ENCODE results near the gene GOLM1. TPM values are rescaled to one million over a fixed set of nuclear protein-coding genes. Genes with fewer than 3 reads are reported as not detected.
"Not testable (repeated sequence)": the region's sequence is repeated elsewhere in the genome, so short reads cannot be mapped to it uniquely, and the experiment has no call there.

The GOLM1 gene
- polyA plus RNA-seq, 5 donors, result 92.3 to 116 (median 107) TPM

DNA sequence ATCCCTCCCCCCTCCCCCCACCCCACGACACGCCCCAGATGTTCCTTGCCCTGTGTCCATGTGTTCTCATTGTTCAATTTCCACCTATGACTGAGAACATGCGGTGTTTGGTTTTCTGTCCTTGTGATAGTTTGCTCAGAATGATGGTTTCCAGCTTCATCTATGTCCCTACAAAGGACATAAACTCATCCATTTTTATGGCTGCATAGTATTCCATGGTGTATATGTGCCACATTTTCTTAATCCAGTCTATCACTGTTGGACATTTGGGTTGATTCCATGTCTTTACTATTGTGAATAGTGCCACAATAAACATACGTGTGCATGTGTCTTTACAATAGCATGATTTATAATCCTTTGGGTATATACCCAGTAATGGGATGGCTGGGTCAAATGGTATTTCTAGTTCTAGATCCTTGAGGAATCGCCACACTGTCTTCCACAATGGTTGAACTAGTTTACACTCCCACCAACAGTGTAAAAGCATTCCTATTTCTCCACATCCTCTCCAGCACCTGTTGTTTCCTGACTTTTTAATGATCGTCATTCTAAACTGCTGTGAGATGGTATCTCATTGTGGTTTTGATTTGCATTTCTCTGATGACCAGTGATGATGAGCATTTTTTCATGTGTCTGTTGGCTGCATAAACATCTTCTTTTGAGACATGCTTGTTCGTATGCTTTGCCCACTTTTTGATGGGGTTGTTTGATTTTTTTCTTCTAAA is 51.2 kb downstream of the GOLM1 start:
- DNase-seq, result not testable (repeated sequence)

DNA sequence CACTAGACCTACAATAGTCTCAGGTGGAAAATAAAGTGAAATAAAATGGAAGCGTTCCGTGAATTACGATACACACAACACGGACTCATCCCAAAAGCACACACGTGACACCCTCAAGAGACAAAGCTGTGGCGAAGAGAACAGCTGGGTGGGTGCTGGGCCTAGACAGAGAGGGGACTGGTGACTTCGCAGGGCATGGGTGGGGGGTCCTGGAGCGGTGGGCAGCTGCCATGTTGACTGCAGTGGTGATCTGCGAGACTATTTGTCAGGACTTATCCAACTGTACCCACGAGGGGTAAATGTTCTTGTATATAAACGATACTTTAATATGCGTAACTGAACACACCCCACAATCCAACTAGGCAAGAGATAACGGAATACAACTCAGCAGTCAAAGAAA is 52.0 kb downstream of the GOLM1 start:
- DNase-seq, result no peak

DNA sequence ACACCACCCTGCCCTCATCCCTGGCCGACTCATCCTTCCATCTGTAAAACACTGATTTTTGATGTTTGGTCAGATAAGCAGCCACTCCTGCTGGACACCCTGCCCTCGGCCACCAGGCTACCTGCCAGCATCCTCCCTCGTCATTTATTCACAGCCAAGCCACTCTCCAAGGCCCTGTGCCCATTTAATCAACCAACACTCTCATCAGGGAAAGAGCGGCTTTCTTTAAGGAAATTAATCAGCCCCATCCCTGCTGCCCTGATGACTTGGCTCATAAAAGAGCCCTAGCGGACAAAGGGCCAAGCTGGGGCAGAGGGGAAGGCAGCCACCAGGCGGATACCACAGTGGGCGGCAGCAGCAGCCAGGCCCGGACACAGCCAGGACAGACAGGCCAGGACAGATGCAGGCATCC is 52.4 kb downstream of the GOLM1 start:
- no peak for DNase-seq

DNA sequence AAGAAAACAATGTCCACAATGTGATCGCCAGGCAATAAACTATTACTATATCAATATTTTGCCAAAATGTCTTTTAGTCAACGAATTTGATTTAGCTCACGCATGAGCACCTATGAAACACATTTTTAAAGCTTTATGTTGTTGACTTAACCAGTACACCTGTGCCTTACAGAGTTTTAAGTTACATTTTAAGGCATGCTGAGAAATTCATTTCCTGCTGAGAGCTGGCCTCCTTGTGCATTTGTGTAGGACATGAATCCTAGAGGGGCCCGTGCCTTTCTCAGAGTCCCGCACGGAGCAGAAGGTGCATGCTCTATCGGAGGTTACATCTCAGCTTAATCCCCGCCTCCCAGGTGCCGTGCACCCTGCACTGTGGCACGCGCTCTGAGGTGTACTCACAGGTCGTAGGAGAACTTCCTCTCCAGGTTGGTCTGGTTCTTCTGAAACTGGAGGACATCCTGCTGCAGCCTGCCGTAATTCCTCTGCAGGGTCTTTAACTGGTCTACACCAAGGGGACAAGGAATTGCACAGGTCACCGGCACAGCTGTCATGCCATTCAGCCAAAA is 53.2 kb downstream of the GOLM1 start:
- no peak for DNase-seq

DNA sequence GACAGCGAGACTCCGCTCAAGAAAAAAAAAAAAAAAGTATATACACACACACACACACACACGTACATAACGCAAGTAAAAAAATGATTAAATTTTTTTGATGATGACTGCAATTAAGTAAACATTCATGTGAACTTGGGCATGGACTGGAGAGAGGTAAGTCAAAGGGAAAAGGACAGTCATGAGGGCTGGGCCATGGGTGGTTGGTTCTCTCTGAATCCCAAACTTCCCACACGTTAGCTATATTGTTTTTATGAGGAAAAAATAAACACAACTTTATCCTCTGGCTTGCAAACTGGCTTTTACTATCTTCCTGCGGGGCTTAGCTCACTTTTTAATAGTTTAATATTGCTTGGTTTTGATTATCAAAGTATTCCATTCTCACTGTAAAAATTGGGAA is 53.7 kb downstream of the GOLM1 start:
- no peak for DNase-seq

DNA sequence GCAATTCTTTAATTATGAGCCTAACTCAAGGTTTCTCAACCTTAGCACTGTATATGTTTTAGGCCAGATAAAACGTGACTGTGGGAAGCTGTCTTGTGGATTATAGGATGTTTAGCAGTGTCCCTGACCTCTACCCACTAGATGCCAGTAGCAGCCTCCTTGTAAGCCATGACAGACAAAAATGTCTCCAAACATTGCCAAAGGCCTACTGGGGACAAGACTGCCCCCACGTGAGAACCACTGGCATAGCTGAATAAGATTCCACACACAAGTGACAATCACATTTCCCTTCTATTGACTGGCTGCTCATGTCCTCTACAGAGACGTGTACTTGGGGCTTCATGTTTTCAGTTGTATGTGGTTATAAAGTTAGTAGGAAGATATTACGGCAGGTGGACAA is 55.4 kb downstream of the GOLM1 start:
- DNase-seq, result no peak

DNA sequence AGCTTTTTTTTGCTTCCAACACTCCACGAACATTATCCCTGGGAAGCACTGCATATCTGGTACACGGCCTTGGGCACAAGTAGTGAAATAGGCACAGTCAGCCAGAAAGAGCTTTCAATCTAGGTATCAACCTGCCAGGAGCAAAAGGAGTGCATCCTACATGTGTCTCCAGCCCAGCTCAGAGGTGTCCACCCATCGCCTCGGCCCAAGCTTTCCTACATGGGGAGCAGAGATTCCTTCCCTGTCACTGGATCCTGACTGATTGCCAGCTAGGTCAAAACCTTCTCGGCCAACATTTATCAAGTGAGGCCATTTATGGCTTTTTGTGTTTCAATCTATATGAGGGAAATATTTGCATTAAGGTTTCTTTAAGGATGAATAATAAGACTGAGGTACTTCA is 55.8 kb downstream of the GOLM1 start:
- DNase-seq, result no peak

DNA sequence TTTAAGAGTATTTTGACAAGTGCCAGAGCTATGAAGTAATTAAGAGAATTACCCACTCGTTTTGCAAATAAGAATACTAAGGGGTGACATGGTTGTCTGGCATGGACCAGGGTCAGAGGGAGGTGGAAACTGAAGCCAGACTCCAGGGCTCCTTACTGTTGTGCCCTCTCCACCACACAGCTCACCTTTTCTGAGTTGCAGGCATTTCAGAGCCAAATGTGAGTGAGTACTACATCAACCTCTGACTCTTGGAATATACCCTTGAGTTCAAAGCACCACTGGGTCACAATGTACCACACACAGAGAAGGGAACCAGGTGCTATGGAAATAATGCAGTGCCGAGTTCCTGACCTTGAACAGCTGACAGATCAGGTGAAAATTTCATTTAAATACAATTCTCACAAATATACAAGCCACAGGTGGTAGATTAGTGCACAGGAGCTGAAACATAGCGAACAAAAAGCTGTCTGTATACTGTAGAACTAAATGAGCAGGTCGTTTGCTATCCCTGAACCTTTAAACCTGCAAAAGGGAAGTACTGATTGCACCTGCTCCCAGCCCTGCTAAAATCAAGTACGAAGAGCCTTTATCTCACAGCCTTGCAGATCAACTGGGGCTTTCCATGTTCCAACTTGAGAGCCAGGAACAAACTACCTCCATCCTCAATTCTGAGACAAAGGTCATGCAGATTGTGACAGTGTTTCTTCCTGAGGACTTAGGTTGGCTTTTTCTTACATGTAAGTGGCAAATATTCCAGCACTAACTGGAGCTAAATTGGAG is 57.0 kb downstream of the GOLM1 start:
- DNase-seq, result no peak

DNA sequence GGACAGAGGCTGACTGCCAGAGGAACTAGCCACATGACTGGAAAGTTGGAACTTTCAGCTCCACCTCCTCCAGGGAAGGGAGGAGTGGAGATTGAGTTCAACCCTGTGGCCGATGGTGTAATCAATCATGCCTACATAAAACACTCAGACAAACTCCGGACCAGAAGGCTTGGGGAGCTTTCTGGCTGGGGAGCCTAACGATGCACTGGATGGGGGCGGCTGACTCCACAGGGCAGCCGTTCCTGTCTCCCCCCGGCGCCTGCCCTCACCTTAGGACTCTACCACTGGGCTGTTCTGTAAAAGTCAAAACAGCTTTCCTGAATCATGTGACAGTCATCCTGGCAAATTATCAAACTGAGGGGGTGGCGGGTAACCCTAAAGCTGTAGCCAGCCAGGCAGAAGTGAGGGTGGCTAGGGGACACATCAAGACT is 58.0 kb downstream of the GOLM1 start:
- no peak for DNase-seq

DNA sequence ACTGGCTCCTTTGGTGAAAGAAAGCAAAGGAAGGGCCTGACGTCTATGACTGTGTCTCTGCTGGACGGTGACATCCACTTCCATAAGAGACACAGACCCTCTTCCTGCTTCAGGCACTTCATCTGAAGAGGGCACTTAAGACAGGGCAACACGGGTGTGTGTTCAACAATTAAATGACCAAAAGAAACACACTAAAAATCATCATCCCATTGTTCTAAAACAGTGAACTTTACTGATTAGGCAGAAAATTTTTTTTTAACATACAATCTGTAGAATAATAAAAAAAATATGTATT is 58.5 kb downstream of the GOLM1 start:
- DNase-seq, result no peak

DNA sequence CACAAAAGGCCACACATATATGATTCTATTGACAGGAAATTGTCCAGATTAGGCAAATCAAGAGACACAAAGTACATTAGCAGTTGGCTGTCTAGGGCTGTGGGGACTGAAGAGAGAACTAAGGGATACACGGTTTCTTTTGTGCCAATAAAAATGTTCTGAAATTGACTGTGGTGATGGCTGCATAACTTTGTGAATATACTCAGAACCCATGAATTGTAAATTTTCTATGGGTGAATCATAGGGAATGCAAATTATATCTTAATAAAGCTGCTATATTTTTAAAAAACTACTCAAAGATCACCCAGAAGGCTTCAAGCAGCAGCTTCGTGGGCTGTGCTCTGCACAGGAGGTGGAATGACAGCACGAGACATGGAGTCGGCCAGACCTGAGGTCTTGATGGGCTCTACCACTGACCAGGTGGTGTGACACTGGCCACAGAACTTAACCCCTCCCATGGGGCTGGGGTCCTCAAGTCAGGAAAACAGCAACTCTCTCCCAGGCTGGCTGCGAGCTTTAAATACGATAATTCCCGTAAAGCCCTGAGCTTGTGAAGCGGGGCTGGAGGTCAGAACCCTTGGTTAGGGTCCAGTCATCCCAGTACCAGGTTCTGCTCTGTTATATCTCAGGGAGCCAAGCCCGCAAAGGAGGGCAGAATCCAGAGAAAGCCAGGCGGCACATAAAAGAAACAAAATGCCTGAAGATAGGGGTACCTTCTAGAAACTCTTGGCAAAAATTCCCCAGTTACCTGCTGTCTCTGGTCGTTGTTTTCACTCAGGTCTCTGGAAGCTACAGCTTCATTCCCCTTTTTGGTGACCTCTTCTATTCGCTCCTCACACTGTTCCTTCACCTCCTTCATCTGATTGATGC is 59.1 kb downstream of the GOLM1 start:
- DNase-seq, result no peak

DNA sequence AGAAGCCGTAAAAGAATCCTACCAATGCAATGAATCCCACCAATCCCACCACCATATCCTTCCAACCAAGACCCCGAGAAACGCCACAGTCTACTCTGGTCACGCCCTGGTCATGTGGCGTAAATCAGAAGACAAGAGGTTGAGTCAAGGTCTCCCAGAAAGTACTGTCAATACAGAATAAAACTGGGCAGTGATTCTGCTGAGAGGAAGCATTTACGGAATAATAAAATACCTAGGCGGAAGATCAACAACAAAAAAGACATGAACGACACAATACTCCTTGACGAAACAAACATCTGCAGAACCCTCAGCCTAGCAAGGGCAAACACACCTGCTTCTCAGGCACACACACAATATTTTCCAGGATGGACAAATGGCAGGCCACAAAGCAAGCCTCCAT is 62.8 kb downstream of the GOLM1 start:
- no peak for DNase-seq

DNA sequence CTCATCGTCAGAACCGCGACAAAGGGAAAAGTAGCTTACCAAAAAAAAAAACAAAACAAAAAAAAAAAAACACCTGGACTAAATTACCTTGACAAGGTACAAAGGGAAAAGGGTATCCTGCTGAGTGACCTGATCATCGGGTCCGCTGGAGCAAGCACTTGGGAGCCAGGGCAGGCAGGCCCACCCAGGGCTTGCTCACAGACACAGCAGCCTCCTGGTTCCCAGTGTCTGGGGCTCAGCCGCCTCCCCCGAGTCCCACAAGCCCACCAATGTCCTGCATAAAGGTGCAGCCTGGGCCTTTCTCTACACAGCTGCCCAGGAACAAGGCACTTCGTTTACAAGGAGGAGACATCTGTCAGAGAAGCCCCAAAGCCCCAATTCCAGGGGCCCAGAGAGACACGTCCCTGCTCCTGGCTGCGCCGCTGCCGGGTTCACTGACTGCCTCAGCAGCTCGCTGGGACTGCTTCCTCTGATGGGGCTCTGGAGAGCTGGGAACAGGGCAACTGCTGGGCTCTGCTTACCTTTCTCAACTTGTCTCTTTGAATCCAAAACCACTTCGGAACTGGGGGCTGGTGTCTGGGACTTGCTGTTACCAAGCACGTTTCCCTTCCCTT is 63.4 kb downstream of the GOLM1 start:
- no peak for DNase-seq

DNA sequence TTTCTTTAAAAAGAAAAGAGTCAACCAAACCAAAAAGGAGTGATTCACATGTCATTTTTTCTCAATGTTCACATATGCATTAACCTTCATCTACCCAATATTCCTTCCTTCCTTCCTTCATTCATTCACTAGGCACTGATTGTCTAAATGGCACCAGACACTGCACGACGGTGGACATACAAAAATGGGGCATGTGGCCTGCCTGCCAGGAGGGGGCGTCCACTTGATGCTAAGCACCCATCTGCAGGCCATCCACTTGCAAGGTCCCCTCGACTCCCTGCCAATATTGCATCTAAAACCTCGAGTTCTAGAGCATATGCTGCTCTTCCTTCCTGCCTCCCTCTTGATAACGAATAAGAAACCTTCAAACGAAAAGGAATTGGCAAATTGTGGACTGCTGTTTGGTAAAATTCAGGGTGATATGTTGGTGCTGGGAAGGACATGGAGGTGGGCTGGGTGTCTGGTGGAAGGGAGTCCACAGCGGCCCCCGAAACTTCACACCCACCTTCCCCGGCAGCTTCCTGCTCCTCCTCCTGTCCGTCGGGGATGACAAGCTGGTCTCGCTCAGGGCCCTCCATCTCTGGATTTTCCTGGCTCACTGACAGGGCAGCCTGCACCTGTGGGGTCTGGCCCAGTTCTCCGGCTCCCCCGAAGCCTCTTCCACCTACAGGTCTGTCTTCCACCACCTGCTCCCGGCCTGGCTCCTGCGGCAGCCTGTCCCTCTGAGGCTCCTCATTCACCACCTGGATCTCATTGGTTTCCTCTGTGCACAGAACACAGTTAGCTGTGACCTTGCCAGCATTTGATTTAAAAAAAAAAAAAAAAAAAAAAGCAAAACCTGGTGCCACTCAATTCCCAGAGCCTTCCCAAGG is 64.3 kb downstream of the GOLM1 start:
- no peak for DNase-seq

DNA sequence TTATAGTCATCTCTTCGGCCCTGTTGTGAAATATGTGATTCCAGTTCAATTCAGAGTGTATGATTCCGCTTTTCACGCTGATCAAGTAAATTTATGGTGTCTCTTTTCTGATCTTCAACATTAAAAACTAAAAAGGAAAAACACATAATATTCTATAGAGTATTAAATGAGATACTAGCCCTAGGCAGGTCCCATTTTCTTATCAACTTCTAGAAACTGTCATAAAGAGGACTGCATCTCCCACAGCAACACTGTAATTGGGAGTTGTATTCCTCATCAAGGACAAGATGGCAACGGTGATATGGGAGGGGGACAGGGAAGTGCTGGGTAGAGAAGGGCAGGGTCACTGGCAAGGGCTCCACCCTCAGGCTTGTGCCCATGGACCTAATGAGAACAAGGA is 71.6 kb downstream of the GOLM1 start:
- no peak for DNase-seq

DNA sequence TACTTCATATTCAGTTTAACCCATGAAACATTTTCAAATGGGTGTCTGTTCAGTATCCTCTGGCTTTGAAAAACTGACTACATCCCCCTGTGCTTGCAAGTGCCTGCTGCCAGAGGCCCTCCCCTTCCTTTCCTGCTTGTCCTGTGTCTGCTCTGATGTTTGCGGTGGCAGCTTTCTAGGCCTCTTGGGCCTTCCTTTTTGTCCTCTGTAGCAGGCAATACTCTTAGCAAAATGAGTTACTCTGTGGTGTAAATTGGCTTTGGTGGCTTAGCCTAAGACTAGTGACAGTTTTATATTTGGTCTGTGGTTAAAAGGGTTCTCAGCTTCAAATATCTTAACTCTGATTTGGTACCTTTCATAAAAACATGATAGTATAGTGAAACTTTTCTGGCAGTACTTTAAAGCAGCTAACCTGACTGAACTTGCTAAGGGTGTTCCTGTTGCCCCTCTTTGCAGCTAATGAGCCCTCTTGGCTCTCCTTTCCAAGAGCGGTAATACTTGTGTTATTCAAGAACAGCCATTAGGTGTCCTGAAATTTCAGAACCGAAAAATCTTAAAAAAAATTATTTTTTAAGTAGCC is 76.6 kb downstream of the GOLM1 start:
- DNase-seq, result no peak

DNA sequence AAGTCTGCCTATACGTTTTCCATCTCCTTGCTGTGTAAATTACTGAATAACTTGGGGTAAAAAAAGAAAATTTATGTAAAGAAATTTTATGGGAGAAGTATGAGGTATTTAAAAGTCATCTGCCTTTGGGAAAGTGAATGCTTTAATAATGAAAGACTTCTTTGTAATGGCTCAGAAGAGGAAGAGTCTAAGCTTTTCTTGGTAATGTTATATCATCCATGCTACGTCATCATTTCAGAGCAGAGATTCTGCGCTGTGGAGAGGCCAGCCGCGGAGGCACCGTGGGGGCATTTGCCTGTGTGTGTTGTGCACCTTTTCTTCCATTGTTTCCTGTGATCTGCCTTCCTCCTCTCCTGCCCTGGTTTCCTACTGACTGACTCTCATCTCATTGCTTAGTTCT is 78.2 kb downstream of the GOLM1 start:
- no peak for DNase-seq

DNA sequence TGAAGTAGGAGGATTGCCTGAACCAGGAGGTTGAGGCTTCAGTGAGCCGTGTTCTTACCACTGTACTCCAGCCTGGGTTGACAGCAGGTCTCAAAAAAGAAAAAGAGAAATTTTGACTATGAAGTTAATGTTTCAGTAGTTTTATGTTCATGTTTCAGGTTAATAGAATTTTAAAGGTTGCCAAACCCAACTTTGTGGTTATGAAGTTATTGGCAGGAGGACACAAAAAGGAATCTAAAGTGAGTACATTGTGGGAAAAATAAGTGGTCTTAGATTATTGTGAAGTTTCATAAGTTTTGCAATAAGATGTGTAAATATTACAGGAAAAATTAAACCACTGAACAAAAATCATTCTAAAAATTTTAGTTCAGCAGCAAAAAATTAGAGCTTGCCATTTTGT is 78.6 kb downstream of the GOLM1 start:
- no peak for DNase-seq

DNA sequence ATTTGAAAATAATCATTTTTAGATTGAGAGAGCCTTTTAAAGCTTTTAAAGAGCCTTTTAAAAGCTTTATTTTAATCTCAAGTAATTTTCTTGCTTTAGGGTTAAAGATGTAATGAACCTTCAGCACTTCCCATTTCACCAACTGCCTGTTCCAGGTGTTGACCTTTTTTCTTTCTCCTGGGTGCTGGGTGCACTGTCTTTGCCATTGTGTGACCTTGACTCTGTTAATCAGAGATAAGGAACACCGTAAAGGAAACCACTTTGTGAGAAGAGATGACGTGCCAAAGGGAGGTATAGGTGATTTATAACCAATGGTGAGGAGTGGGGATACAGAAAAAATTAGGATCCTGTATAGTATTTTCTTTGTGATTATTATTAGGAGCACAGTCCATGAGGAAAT is 90.2 kb downstream of the GOLM1 start:
- DNase-seq, result no peak

DNA sequence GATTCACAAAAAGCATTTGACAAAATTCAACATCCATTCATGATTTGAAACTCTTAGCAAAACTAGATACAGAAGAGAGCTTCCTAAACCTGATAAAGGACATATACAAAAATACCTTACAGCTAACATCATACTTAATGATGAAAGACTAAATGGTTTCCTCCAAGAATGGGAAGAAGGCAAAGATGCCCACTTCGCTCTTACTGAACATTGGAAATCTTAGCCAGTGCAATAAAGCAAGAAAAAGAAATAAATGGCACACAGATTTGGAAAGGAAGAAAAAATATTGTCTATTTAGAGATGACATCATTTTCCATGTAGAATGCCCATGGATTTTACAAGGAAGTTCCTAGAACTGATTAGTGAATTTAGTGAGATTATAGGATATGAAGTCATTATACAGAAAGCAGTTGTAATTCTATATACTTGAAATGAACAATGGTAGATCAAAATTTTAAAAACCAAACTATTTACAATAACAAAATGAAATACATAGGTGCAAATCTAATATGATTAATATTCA is 94.0 kb downstream of the GOLM1 start:
- DNase-seq, result no peak

All from right lung (tissue), 5 donors.